CD4-positive, alpha-beta T cell (primary cell): ENCODE results near the gene LRRC57. TPM values are rescaled to one million over a fixed set of nuclear protein-coding genes. Genes with fewer than 3 reads are reported as not detected.

ENCODE experiments used
- ATAC-seq: fragments of 200-7000 bp; cut with Tn5 transposase; one replicate; pipeline ENCODE4 v1.10.0; 2022; ENCODE audit warnings: mild to moderate bottlenecking; ENCODE audit not compliant: poor library complexity
- CTCF ChIA-PET: fragments of 350-600 bp; sonication (Branson Sonifier 250); formaldehyde crosslinking; loops from one replicate; lab custom pipeline; 2021; ENCODE audit warnings: antibody characterized with exemption, inconsistent platforms; lab: Charles Lee
- POLR2A ChIA-PET: fragments of 350-600 bp; sonication (Branson Sonifier 250); formaldehyde crosslinking; loops from one replicate; lab custom pipeline; 2021; ENCODE audit warnings: antibody characterized with exemption, inconsistent platforms; lab: Charles Lee
- DNase-seq, 14 experiments: peaks; one replicate each; pipeline ENCODE4 v3.0.0-alpha.2; 2013 to 2020; ENCODE audit warnings: mixed read lengths in 2 of 14
- H3K27ac ChIP-seq, 2 donors: one replicate each; pipeline versions ENCODE4 v1.5.1 to v1.7.0; 2013; ENCODE audit warnings: low read length in 2 of 2, low read depth in 1 of 2, mild to moderate bottlenecking in 1 of 2
- H3K27me3 ChIP-seq, 2 experiments: 1 replicate in 1 of 2; 2 replicates in 1 of 2; pipeline versions ENCODE4 v1.6.1 to v1.7.0; 2013; ENCODE audit warnings: low read length in 2 of 2, control low read depth in 1 of 2, mild to moderate bottlenecking in 1 of 2, moderate library complexity in 1 of 2; ENCODE audit not compliant: insufficient read depth in 2 of 2, control insufficient read depth in 1 of 2
- H3K36me3 ChIP-seq: one replicate; pipeline ENCODE4 v1.6.1; 2013; ENCODE audit warnings: low read length, control low read depth; ENCODE audit not compliant: insufficient read depth
- H3K4me1 ChIP-seq: one replicate; pipeline ENCODE4 v1.6.1; 2013; ENCODE audit warnings: low read length, control low read depth; ENCODE audit not compliant: insufficient read depth
- H3K4me3 ChIP-seq: one replicate; pipeline ENCODE4 v1.5.1; 2013; ENCODE audit warnings: mild to moderate bottlenecking, low read length, moderate library complexity
- H3K9me3 ChIP-seq, 2 experiments: 1 replicate in 1 of 2; 2 replicates in 1 of 2; pipeline versions ENCODE4 v1.6.1 to v1.7.0; 2013; ENCODE audit warnings: low read length in 2 of 2, mild to moderate bottlenecking in 2 of 2, control low read depth in 1 of 2, moderate library complexity in 1 of 2; ENCODE audit not compliant: control insufficient read depth in 1 of 2, insufficient read depth in 1 of 2
- H3K27ac Mint-ChIP-seq: one replicate; pipeline ENCODE4 v1.8.0; 2020; ENCODE audit warnings: mixed read lengths
- H3K27me3 Mint-ChIP-seq: one replicate; pipeline ENCODE4 v1.8.0; 2021; ENCODE audit warnings: mixed read lengths
- H3K36me3 Mint-ChIP-seq: one replicate; pipeline ENCODE4 v1.8.0; 2021; ENCODE audit warnings: low read depth, mixed read lengths
- H3K4me1 Mint-ChIP-seq: one replicate; pipeline ENCODE4 v1.8.0; 2021; ENCODE audit warnings: low read depth, mixed read lengths
- H3K4me3 Mint-ChIP-seq: one replicate; pipeline ENCODE4 v1.8.0; 2020; ENCODE audit warnings: mild to moderate bottlenecking, mixed read lengths
- H3K9me3 Mint-ChIP-seq: one replicate; pipeline ENCODE4 v1.8.0; 2020; ENCODE audit warnings: mixed read lengths
- intact Hi-C, 2 experiments: fragments of 100-400 bp; cut with DNase I in 1 of 2; cut with micrococcal nuclease in 1 of 2; formaldehyde crosslinking; loops; one replicate each; pipeline versions ENCODE4 v1.15.1 to v1.9.0; 2023 to 2025; cut with DNase I, micrococcal nuclease
- total RNA-seq, 174 experiments: library from RNA in 2 of 174; stranded (reverse) in 2 of 174; gene quantifications; one replicate each; pipeline ENCODE4 v1.2.3 and lab custom pipeline; 2021 to 2026
- TF ChIP-seq, protein P1 (sequence below): fragments of 200-600 bp; IDR thresholded peaks from one replicate; pipeline ENCODE4 v1.8.0; 2022; ENCODE audit warnings: antibody characterized with exemption, mild to moderate bottlenecking

Gene LRRC57
- total RNA-seq, 2 experiments from 2014 or later = 25.8 to 29.6 TPM

DNA sequence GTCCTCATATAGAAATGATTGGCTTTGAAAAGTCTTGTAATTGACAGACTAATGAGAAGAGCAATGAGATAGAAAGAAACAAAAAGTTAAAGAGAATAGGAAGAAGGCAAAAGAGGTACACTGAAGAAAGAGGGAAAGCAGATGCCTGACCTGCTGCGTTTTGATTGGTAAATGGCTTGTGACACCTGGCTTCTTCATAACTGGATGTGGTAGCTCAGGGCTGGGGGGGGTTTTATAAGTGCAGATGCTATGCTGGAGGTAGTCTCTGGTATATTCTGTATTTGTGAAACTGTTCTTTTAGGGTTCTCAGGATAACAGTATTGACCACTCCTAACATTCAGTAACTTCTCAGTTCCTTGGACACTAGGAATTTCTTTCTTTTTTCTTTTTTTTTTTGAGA is 28.2 kb upstream of the LRRC57 start:
- no peaks in the 10 kb centered on the region for H3K27me3 ChIP-seq
- H3K9me3 Mint-ChIP-seq = no peaks in the 10 kb centered on the region
- H3K36me3 ChIP-seq = no peaks in the 10 kb centered on the region
- no peaks in the 10 kb centered on the region for H3K9me3 ChIP-seq
- peak overlapping the region; percentile 76 for H3K27ac Mint-ChIP-seq
- peak overlapping the region; percentile 94 for H3K4me3 Mint-ChIP-seq
- H3K36me3 Mint-ChIP-seq = no peaks in the 10 kb centered on the region
- POLR2A ChIA-PET = no interaction called here
- intact Hi-C loops = loop anchor here (5.0 kb wide), 3 partner anchors 76 to 531 kb away; partner anchors contain the start of genes CDAN1 (in 1 of the 2) and UBR1 (in 1 of the 2)
- ATAC-seq = no peak
- H3K27me3 Mint-ChIP-seq = peaks cover 16% of the 10 kb centered on the region
- no peak for DNase-seq
- H3K4me1 ChIP-seq = peaks cover 29% of the 10 kb centered on the region
- no peak overlapping the region for H3K4me3 ChIP-seq
- no peak overlapping the region for H3K27ac ChIP-seq
- TF ChIP-seq, protein P1, sequence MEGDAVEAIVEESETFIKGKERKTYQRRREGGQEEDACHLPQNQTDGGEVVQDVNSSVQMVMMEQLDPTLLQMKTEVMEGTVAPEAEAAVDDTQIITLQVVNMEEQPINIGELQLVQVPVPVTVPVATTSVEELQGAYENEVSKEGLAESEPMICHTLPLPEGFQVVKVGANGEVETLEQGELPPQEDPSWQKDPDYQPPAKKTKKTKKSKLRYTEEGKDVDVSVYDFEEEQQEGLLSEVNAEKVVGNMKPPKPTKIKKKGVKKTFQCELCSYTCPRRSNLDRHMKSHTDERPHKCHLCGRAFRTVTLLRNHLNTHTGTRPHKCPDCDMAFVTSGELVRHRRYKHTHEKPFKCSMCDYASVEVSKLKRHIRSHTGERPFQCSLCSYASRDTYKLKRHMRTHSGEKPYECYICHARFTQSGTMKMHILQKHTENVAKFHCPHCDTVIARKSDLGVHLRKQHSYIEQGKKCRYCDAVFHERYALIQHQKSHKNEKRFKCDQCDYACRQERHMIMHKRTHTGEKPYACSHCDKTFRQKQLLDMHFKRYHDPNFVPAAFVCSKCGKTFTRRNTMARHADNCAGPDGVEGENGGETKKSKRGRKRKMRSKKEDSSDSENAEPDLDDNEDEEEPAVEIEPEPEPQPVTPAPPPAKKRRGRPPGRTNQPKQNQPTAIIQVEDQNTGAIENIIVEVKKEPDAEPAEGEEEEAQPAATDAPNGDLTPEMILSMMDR = no peak
- peaks cover 39% of the 10 kb centered on the region for H3K4me1 Mint-ChIP-seq
- CTCF ChIA-PET = no interaction called here

DNA sequence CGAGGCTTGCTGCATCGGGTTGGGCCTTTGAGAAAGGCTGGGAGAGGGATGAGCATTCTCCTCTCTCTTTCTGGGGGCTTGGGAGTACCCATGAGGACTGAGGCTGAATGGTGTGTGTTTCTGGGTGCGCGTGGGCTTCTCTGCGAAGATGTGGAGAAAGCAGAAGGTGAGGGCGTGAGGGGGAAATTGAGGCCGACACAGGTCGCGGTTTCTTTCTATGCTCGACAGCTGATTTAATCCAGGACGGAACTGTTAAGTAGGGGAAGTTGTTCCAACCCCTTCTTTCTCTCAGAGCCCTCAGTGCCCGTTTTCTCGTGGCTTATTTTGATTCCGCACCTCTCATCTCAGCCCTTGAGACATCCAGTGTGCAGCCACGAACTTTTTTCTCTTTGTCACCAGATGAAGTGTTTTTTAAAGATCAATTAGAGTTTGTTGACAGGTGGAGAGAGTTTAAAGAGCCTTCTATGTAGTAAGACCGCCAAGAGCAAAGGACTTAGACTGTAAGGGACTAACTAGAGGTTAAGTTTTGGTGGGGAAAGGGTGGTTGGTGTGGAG is 27.5 kb upstream of the LRRC57 start:
- ChIA-PET CTCF (interaction anchor here (0.8 to 1.6 kb wide), 2 partner anchors 16 to 27 kb away, joined by 3 to 5 read pairs; no protein-coding TSS in a partner anchor), POLR2A (interaction anchor here (0.8 to 2.1 kb wide), 11 partner anchors 9 to 1881 kb away, joined by 3 to 29 read pairs (median 4); partner anchors contain the start of genes GANC, HAUS2, LRRC57 and RAD51)
- H3K9me3 Mint-ChIP-seq = no peaks in the 10 kb centered on the region
- intact Hi-C loops = loop anchor here (5.0 kb wide), 3 partner anchors 76 to 531 kb away; partner anchors contain the start of genes CDAN1 (in 1 of the 2) and UBR1 (in 1 of the 2)
- peaks cover 32% of the 10 kb centered on the region for H3K4me1 Mint-ChIP-seq
- H3K36me3 Mint-ChIP-seq = no peaks in the 10 kb centered on the region
- TF ChIP-seq, protein P1 = no peak
- no peak for ATAC-seq
- no peaks in the 10 kb centered on the region for H3K27me3 ChIP-seq
- peak overlapping the region; percentile 78 for H3K4me3 ChIP-seq
- no peaks in the 10 kb centered on the region for H3K36me3 ChIP-seq
- DNase-seq = no peak
- no peak overlapping the region for H3K27ac ChIP-seq
- no peaks in the 10 kb centered on the region for H3K9me3 ChIP-seq
- H3K4me3 Mint-ChIP-seq = peak overlapping the region; percentile 94
- H3K27me3 Mint-ChIP-seq = peaks cover 16% of the 10 kb centered on the region
- peaks cover 23% of the 10 kb centered on the region for H3K4me1 ChIP-seq
- peak overlapping the region; percentile 76 for H3K27ac Mint-ChIP-seq

DNA sequence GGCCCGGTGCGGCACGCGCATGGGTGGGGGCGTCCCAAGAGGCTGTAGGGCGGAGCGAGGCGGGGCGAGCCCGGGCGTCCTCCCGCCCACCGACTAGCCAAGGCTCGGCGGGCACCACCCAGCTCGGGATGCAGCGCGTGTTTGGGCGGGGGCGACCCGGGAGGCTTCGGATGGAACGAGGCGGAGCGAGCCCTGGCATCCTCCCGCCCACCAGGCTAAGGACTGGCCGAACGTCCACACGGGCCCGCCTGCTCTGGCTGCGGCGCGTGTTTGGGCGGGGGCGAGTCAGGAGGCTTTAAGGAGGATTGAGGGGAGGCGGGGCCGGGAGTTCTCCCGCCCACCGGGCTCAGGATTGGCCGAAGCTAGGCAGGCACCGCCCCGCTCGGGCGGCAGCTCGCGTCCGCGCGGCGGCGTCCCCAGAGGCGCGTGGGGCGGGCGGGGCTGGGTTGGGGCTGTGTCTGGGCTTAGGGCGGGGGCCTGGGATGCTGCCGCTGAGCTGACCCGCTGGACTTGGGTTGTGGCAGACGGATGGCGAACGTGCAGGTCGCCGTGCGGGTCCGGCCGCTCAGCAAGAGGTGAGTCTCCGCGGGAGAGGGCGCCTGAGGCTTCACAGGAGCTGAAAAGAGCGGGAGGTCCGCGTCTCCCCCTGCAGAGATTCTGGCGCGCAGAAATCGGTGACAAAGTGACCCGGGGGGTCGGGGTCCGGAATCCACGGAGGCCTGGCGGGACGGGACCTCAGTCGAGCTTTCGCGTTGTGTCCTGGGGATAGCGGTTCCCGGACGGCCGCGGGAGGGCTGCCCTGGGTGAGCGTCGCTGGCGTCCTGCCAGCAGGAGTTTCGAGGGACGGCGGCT is 26.8 kb upstream of the LRRC57 start, which contains the start of gene STARD9:
STARD9 (plus strand) TSS at position 419 of the 852 bp plus-strand sequence; CDS start at position 529, 110 bp downstream.
- no peaks in the 10 kb centered on the region for H3K9me3 Mint-ChIP-seq
- TF ChIP-seq, protein P1 = no peak

More for the DNA sequence above, 26.8 kb upstream of the LRRC57 start, which contains the start of gene STARD9:
- DNase-seq (peak; percentile 84 to 97 (median 92)), ATAC-seq (peak; percentile 94)
- peak within 1 kb of the TSS; percentile 38 to 46 for H3K27ac ChIP-seq
- no peaks in the 10 kb centered on the region for H3K9me3 ChIP-seq
- intact Hi-C loops = loop anchor here (1.0 to 5.0 kb wide), 4 partner anchors 27 to 532 kb away; partner anchors contain the start of genes CDAN1 (in 1 of the 2), HAUS2 (in 1 of the 2), LRRC57 (in 1 of the 2) and UBR1 (in 1 of the 2)
- peak within 1 kb of the TSS; percentile 76 for H3K27ac Mint-ChIP-seq
- H3K36me3 ChIP-seq = no peaks in the 10 kb centered on the region
- peak within 1 kb of the TSS; percentile 94 for H3K4me3 Mint-ChIP-seq
- CTCF ChIA-PET = interaction anchor here (0.8 to 1.6 kb wide), 3 partner anchors 16 to 104 kb away, joined by 3 to 5 read pairs (median 3); no protein-coding TSS in a partner anchor
- H3K27me3 Mint-ChIP-seq = peaks cover 16% of the 10 kb centered on the region
- H3K36me3 Mint-ChIP-seq = no peaks in the 10 kb centered on the region
- peaks cover 28% of the 10 kb centered on the region for H3K4me1 Mint-ChIP-seq
- H3K27me3 ChIP-seq = no peaks in the 10 kb centered on the region
- peak within 1 kb of the TSS; percentile 78 for H3K4me3 ChIP-seq
- POLR2A ChIA-PET = interaction anchor here (0.6 to 2.1 kb wide), 14 partner anchors 10 to 1881 kb away, joined by 3 to 29 read pairs (median 4); partner anchors contain the start of genes GANC, HAUS2, LRRC57 and RAD51
- peaks cover 16% of the 10 kb centered on the region for H3K4me1 ChIP-seq
